HEK293 (cell line): ENCODE data around the gene CADM1.

Experiments
- CTCF ChIA-PET: fragments of 350-600 bp; formaldehyde crosslinking; extraction: SDS; loops from one replicate; lab custom pipeline; 2021; ENCODE audit warnings: antibody characterized with exemption; lab: Yijun Ruan, JAX
- POLR2A ChIA-PET: fragments of 300-600 bp; formaldehyde crosslinking; extraction: SDS; loops from one replicate; lab custom pipeline; 2020; ENCODE audit warnings: antibody characterized with exemption, inconsistent platforms; lab: Yijun Ruan, JAX
- H3K27ac ChIP-seq: fragments of 200-500 bp; sonication (Bioruptor generic); 2 replicates; pipeline ENCODE4 v1.5.1; 2014; ENCODE audit warnings: low read depth, low read length, control low read depth, inconsistent platforms; ENCODE audit errors: extremely low read depth
- H3K36me3 ChIP-seq, 2 experiments: fragments of 200-500 bp in 1 of 2; sonication (Bioruptor generic) in 1 of 2; 1 replicate in 1 of 2; 2 replicates in 1 of 2; pipeline ENCODE4 v1.5.1; 2014 to 2017; ENCODE audit warnings: inconsistent platforms in 2 of 2, low read length in 2 of 2; ENCODE audit not compliant: control insufficient read depth in 2 of 2, insufficient read depth in 1 of 2
- H3K4me1 ChIP-seq: fragments of 200-500 bp; sonication (Bioruptor generic); 2 replicates; pipeline ENCODE4 v1.5.1; 2014; ENCODE audit warnings: mild to moderate bottlenecking, low read length, inconsistent platforms; ENCODE audit not compliant: control insufficient read depth, insufficient read depth
- H3K4me3 ChIP-seq: 2 replicates; pipeline ENCODE4 v1.5.1; 2011; ENCODE audit warnings: low read depth, mild to moderate bottlenecking, control low read depth, low read length, moderate library complexity
- H3K9me3 ChIP-seq: fragments of 200-500 bp; sonication (Bioruptor generic); 2 replicates; pipeline ENCODE4 v1.5.1; 2014; ENCODE audit warnings: low read depth, low read length, inconsistent platforms; ENCODE audit not compliant: control insufficient read depth, insufficient read depth
- HOXA7 ChIP-seq: sonication (generic); formaldehyde crosslinking; IDR thresholded peaks from 2 replicates; pipeline ENCODE4 v1.8.1; 2022; ENCODE audit warnings: missing genetic modification reagents, borderline replicate concordance
- PRDM6 ChIP-seq: fragments of 450-650 bp; formaldehyde crosslinking; IDR thresholded peaks from 2 replicates; pipeline ENCODE4 v1.5.1; 2017; ENCODE audit warnings: missing biosample characterization, missing genetic modification characterization
- TSHZ1 ChIP-seq: fragments of 450-650 bp; formaldehyde crosslinking; IDR thresholded peaks from 2 replicates; pipeline ENCODE4 v1.5.1; 2016; ENCODE audit warnings: missing biosample characterization, missing genetic modification characterization, borderline replicate concordance
- ZBTB1 ChIP-seq: fragments of 450-650 bp; formaldehyde crosslinking; IDR thresholded peaks from 2 replicates; pipeline ENCODE4 v1.5.1; 2016; ENCODE audit warnings: missing biosample characterization, missing genetic modification characterization
- ZNF140 ChIP-seq: fragments of 450-650 bp; formaldehyde crosslinking; IDR thresholded peaks from 2 replicates; pipeline ENCODE4 v1.5.1; 2016; ENCODE audit warnings: missing biosample characterization, missing genetic modification characterization
- ZNF146 ChIP-seq: fragments of 450-650 bp; formaldehyde crosslinking; IDR thresholded peaks from 2 replicates; pipeline ENCODE4 v1.5.1; 2016; ENCODE audit warnings: missing biosample characterization, missing genetic modification characterization
- ZNF169 ChIP-seq: fragments of 450-650 bp; formaldehyde crosslinking; IDR thresholded peaks from 2 replicates; pipeline ENCODE4 v1.5.1; 2016; ENCODE audit warnings: missing biosample characterization, missing genetic modification characterization
- ZNF211 ChIP-seq: fragments of 450-650 bp; formaldehyde crosslinking; IDR thresholded peaks from 2 replicates; pipeline ENCODE4 v1.5.1; 2016; ENCODE audit warnings: low read depth, missing biosample characterization, missing genetic modification characterization
- ZNF221 ChIP-seq: fragments of 450-650 bp; formaldehyde crosslinking; IDR thresholded peaks from 2 replicates; pipeline ENCODE4 v1.5.1; 2017; ENCODE audit warnings: missing biosample characterization, missing genetic modification characterization, borderline replicate concordance
- ZNF514 ChIP-seq: fragments of 450-650 bp; formaldehyde crosslinking; IDR thresholded peaks from 2 replicates; pipeline ENCODE4 v1.5.1; 2016; ENCODE audit warnings: missing biosample characterization, missing genetic modification characterization
- ZNF518A ChIP-seq: fragments of 450-650 bp; formaldehyde crosslinking; conservative IDR thresholded peaks from 2 replicates; pipeline ENCODE4 v1.5.1; 2016; ENCODE audit warnings: low read depth, missing biosample characterization, missing genetic modification characterization
- ZNF571 ChIP-seq: fragments of 450-650 bp; formaldehyde crosslinking; IDR thresholded peaks from 2 replicates; pipeline ENCODE4 v1.5.0; 2017; ENCODE audit warnings: missing biosample characterization, missing genetic modification characterization
- ZNF645 ChIP-seq: fragments of 450-650 bp; formaldehyde crosslinking; IDR thresholded peaks from 2 replicates; pipeline ENCODE4; 2016; ENCODE audit warnings: missing biosample characterization, missing genetic modification characterization
- ZNF692 ChIP-seq: fragments of 450-650 bp; formaldehyde crosslinking; IDR thresholded peaks from 2 replicates; pipeline ENCODE4 v1.5.1; 2016; ENCODE audit warnings: missing biosample characterization, missing genetic modification characterization
- ZNF777 ChIP-seq: fragments of 450-650 bp; formaldehyde crosslinking; IDR thresholded peaks from 2 replicates; pipeline ENCODE4 v1.5.1; 2017; ENCODE audit warnings: missing biosample characterization, missing genetic modification characterization, borderline replicate concordance
- ZNF785 ChIP-seq: fragments of 450-650 bp; formaldehyde crosslinking; IDR thresholded peaks from 2 replicates; pipeline ENCODE4 v1.5.1; 2016; ENCODE audit warnings: missing biosample characterization, missing genetic modification characterization
- ZNF843 ChIP-seq: fragments of 450-650 bp; formaldehyde crosslinking; IDR thresholded peaks from 2 replicates; pipeline ENCODE4 v1.5.1; 2016; ENCODE audit warnings: missing biosample characterization, missing genetic modification characterization
- ZXDB ChIP-seq: fragments of 450-650 bp; formaldehyde crosslinking; IDR thresholded peaks from 2 replicates; pipeline ENCODE4 v1.5.1; 2016; ENCODE audit warnings: missing biosample characterization, missing genetic modification characterization

Gene CADM1

GRCh38 chr11:115144014-115144413 lies 360.2 kb downstream of the CADM1 start:
- TF ChIP-seq ZNF692 (tag by site-specific recombination) (no peak), ZNF514 (tag by site-specific recombination) (no peak), ZNF169 (no peak), ZNF843 (tag by site-specific recombination) (no peak), ZNF140 (tag by site-specific recombination) (no peak), ZNF518A (tag by site-specific recombination) (no peak), ZNF146 (tag by site-specific recombination) (no peak)
- no peaks in the 10 kb centered on the region for H3K9me3 ChIP-seq
- H3K27ac ChIP-seq, result no peak overlapping the region
- CTCF ChIA-PET, result no interaction called here
- no peak overlapping the region for H3K4me3 ChIP-seq
- H3K4me1 ChIP-seq, result no peaks in the 10 kb centered on the region
- POLR2A ChIA-PET, result no interaction called here
- no peaks in the 10 kb centered on the region for H3K36me3 ChIP-seq

GRCh38 chr11:115141231-115142114 lies 362.7 kb downstream of the CADM1 start:
- H3K4me1 ChIP-seq, result no peaks in the 10 kb centered on the region
- H3K27ac ChIP-seq, result no peak overlapping the region
- H3K36me3 ChIP-seq, result no peaks in the 10 kb centered on the region
- TF ChIP-seq PRDM6 (tag by site-specific recombination), result no peak
- no peak for TF ChIP-seq ZNF777
- TF ChIP-seq HOXA7 (CRISPR knock-in tag), result no peak
- TF ChIP-seq ZBTB1 (tag by site-specific recombination), result no peak
- TF ChIP-seq, all 188 proteins: peak for 0
- ChIA-PET CTCF (interaction anchor here (0.6 kb wide), 1 partner anchor 556 kb away, joined by 4 read pairs; no protein-coding TSS in a partner anchor), POLR2A (no interaction called here)
- Histone ChIP-seq H3K9me3 (no peaks in the 10 kb centered on the region), H3K4me3 (no peak overlapping the region)

GRCh38 chr11:115135936-115136335 lies 368.3 kb downstream of the CADM1 start:
- POLR2A ChIA-PET, result no interaction called here
- CTCF ChIA-PET, result no interaction called here
- H3K36me3 ChIP-seq, result no peaks in the 10 kb centered on the region
- H3K27ac ChIP-seq, result no peak overlapping the region
- no peaks in the 10 kb centered on the region for H3K4me1 ChIP-seq
- no peaks in the 10 kb centered on the region for H3K9me3 ChIP-seq
- H3K4me3 ChIP-seq, result no peak overlapping the region
- no peak for TF ChIP-seq ZNF785 (tag by site-specific recombination)
- TF ChIP-seq ZXDB (tag by site-specific recombination), result no peak
- TF ChIP-seq ZNF645, result no peak
- no peak for TF ChIP-seq TSHZ1 (tag by site-specific recombination)
- TF ChIP-seq ZNF211 (tag by site-specific recombination), result no peak
- TF ChIP-seq ZNF221, result no peak
- no peak for TF ChIP-seq ZNF571
